ENCODE data around the gene BEST4. TPM values are rescaled to one million over a fixed set of nuclear protein-coding genes. Genes with fewer than 3 reads are reported as not detected.

BEST4 gene
- total RNA-seq (2021) (0.70 and 1.3 TPM in 2 replicates), Bru-seq, nascent RNA (percentile 22 among the genes with signal in this experiment), BruChase-seq, experiment 1, labeled RNA remaining after a 2-hour chase (percentile 24 among the genes with signal in this experiment), BruChase-seq, experiment 2, labeled RNA remaining after a 6-hour chase (percentile 55 among the genes with signal in this experiment)
- long read RNA-seq, partial matches to known transcripts: 0 of 1 reads
- long read RNA-seq, other reads (novel, unspliced or antisense): 1 of 1 reads

- Histone ChIP-seq H3K4me2 (no peak within 1 kb of the TSS), H3K9me3 (ENCODE audit: insufficient read depth, low read depth) (no peaks in the 10 kb centered on the region), H2AFZ (no peak within 1 kb of the TSS), H4K20me1 (ENCODE audit: insufficient read depth) (no peaks in the 10 kb centered on the region), H3K4me3 (no peak within 1 kb of the TSS), H3K27ac (no peak within 1 kb of the TSS), H3K4me1 (replicated peaks; ENCODE audit: insufficient read depth) (peaks cover 5% of the 10 kb centered on the region), H3K79me2 (ENCODE audit: low read depth) (no peaks in the 10 kb centered on the region), H3K27me3 (ENCODE audit: insufficient read depth, low read depth) (no peaks in the 10 kb centered on the region), H3K9me2 (ENCODE audit: insufficient read depth) (no peaks in the 10 kb centered on the region), H3F3A (ENCODE audit: insufficient read depth, low read depth) (peaks cover 13% of the 10 kb centered on the region; the same call in 1 of the 2 replicates), H3K36me3 (ENCODE audit: low read depth) (no peaks in the 10 kb centered on the region)
- DNase-seq: no peak
- intact Hi-C loops (cut with micrococcal nuclease; ENCODE audit: unreplicated experiment): no loop called here
- ChIA-PET CTCF (no interaction called here), POLR2A (ENCODE audit: unreplicated experiment) (interaction anchor here (0.6 kb wide), 1 partner anchor 31 kb away, joined by 21 read pairs; no protein-coding TSS in a partner anchor)
- no TSS peak for BruUV-seq (replicated peaks)
- TF ChIP-seq CTCF (conservative IDR thresholded peaks at IDR 0.05) (no peak), EZH2 (IDR thresholded peaks at IDR 0.05; ENCODE audit: low read depth) (no peak)
Observed at GRCh38 chr1:44788120-44788860, at the start of gene BEST4. Gene BEST4 (minus strand): TSS chr1:44788170. CDS start chr1:44787705, 465 bp downstream.

- DNase-seq: peak; percentile 61 to 84
- H3K27me3 ChIP-seq (ENCODE audit: insufficient read depth, low read depth): no peaks in the 10 kb centered on the region
- no peaks in the 10 kb centered on the region for H3K79me2 ChIP-seq (ENCODE audit: low read depth)
- BruUV-seq (replicated peaks): no TSS peak
- no peak overlapping the region for H3K4me3 ChIP-seq
- H3K4me1 ChIP-seq (replicated peaks; ENCODE audit: insufficient read depth): no peaks in the 10 kb centered on the region
- H3K27ac ChIP-seq: no peak overlapping the region
- no peak for TF ChIP-seq EZH2 (IDR thresholded peaks at IDR 0.05; ENCODE audit: low read depth)
- TF ChIP-seq CTCF (conservative IDR thresholded peaks at IDR 0.05): peak; percentile 85
- no peak overlapping the region for H2AFZ ChIP-seq
- CTCF ChIA-PET: interaction anchor here (1.0 to 1.7 kb wide), 3 partner anchors 175 to 467 kb away, joined by 3 to 7 read pairs (median 5); partner anchors contain the start of gene HECTD3
- H3K9me3 ChIP-seq (ENCODE audit: insufficient read depth, low read depth): no peaks in the 10 kb centered on the region
- intact Hi-C loops (cut with micrococcal nuclease; ENCODE audit: unreplicated experiment): loop anchor here (1.0 to 5.0 kb wide), 6 partner anchors 35 to 736 kb away; partner anchors contain the start of genes PLK3 and UROD
- H4K20me1 ChIP-seq (ENCODE audit: insufficient read depth): no peaks in the 10 kb centered on the region
- H3K36me3 ChIP-seq (ENCODE audit: low read depth): no peaks in the 10 kb centered on the region
- H3K9me2 ChIP-seq (ENCODE audit: insufficient read depth): no peaks in the 10 kb centered on the region
- H3K4me2 ChIP-seq: peak overlapping the region; percentile 41; the same call in 1 of the 2 replicates
- peaks cover 4% of the 10 kb centered on the region for H3F3A ChIP-seq (ENCODE audit: insufficient read depth, low read depth)
- POLR2A ChIA-PET (ENCODE audit: unreplicated experiment): no interaction called here
Observed at GRCh38 chr1:44835738-44836675, 48.0 kb upstream of the BEST4 start.

- intact Hi-C loops (cut with micrococcal nuclease; ENCODE audit: unreplicated experiment): no loop called here
- Histone ChIP-seq H2AFZ (no peak overlapping the region), H3K27ac (no peak overlapping the region), H3F3A (ENCODE audit: insufficient read depth, low read depth) (peaks cover 4% of the 10 kb centered on the region), H3K79me2 (ENCODE audit: low read depth) (no peaks in the 10 kb centered on the region), H3K27me3 (ENCODE audit: insufficient read depth, low read depth) (no peaks in the 10 kb centered on the region), H3K4me1 (replicated peaks; ENCODE audit: insufficient read depth) (no peaks in the 10 kb centered on the region), H3K4me3 (no peak overlapping the region), H3K4me2 (no peak overlapping the region), H3K9me2 (ENCODE audit: insufficient read depth) (no peaks in the 10 kb centered on the region), H3K9me3 (ENCODE audit: insufficient read depth, low read depth) (no peaks in the 10 kb centered on the region), H4K20me1 (ENCODE audit: insufficient read depth) (no peaks in the 10 kb centered on the region), H3K36me3 (ENCODE audit: low read depth) (no peaks in the 10 kb centered on the region)
- ChIA-PET CTCF (interaction anchor here (0.6 to 0.7 kb wide), 2 partner anchors 66 to 104 kb away, joined by 3 to 8 read pairs; no protein-coding TSS in a partner anchor), POLR2A (ENCODE audit: unreplicated experiment) (interaction anchor here (0.6 kb wide), 1 partner anchor 93 kb away, joined by 29 read pairs; no protein-coding TSS in a partner anchor)
- TF ChIP-seq CTCF (conservative IDR thresholded peaks at IDR 0.05) (no peak), EZH2 (IDR thresholded peaks at IDR 0.05; ENCODE audit: low read depth) (no peak)
- BruUV-seq (replicated peaks): no TSS peak
- DNase-seq: no peak
Observed at GRCh38 chr1:44834328-44834727, 46.4 kb upstream of the BEST4 start.

All from PC-9 (cell line).